Stimulated activated CD4-positive, alpha-beta T cell treated with anti-CD3 and anti-CD28 coated beads, TNF-alpha, amount 100 ng/mL, for 4 hours (primary cell): ENCODE measurements around the gene NETO1.

Experiments used
- DNase-seq, 3 experiments: peaks; one replicate each; pipeline ENCODE4 v3.0.0-alpha.2; 2020; ENCODE audit warnings: low read depth in 3 of 3

NETO1 gene

GRCh38 chr18:72867746-72868584 lies at the start of gene NETO1:
Gene NETO1, minus strand, starts transcription at chr18:72867987. Its CDS starts 696 bp downstream, at chr18:72867291.
- DNase-seq: no peak

- no peak for DNase-seq
Observed at GRCh38 chr18:72910045-72910444, 42.3 kb upstream of the NETO1 start.

- DNase-seq: no peak
Observed at GRCh38 chr18:72908181-72908580, 40.4 kb upstream of the NETO1 start.

GRCh38 chr18:72903033-72903432 lies 35.2 kb upstream of the NETO1 start:
- no peak for DNase-seq

GRCh38 chr18:72899338-72899737 lies 31.6 kb upstream of the NETO1 start:
- DNase-seq: no peak

GRCh38 chr18:72898870-72899269 lies 31.1 kb upstream of the NETO1 start:
- DNase-seq: no peak

GRCh38 chr18:72895548-72895947 lies 27.8 kb upstream of the NETO1 start:
- no peak for DNase-seq

GRCh38 chr18:72878561-72878960 lies 10.8 kb upstream of the NETO1 start:
- no peak for DNase-seq

- no peak for DNase-seq
Observed at GRCh38 chr18:72878143-72878542, 10.4 kb upstream of the NETO1 start.

- DNase-seq: no peak
Observed at GRCh38 chr18:72871091-72871490, 3.3 kb upstream of the NETO1 start.

GRCh38 chr18:72869226-72870185 lies 1.7 kb upstream of the NETO1 start:
- DNase-seq: no peak

GRCh38 chr18:72868585-72869225 lies 918 bp upstream of the NETO1 start:
- no peak for DNase-seq

- DNase-seq: no peak
Observed at GRCh38 chr18:72866901-72867745, 664 bp downstream of the NETO1 start.

GRCh38 chr18:72866442-72866900 lies 1.3 kb downstream of the NETO1 start:
- DNase-seq: no peak

GRCh38 chr18:72863754-72864153 lies 4.0 kb downstream of the NETO1 start:
- no peak for DNase-seq

GRCh38 chr18:72859088-72859487 lies 8.7 kb downstream of the NETO1 start:
- no peak for DNase-seq

GRCh38 chr18:72849671-72850070 lies 18.1 kb downstream of the NETO1 start:
- DNase-seq: no peak

GRCh38 chr18:72848503-72849237 lies 19.1 kb downstream of the NETO1 start:
- DNase-seq: no peak

GRCh38 chr18:72847771-72848170 lies 20.0 kb downstream of the NETO1 start:
- DNase-seq: no peak
